ENCODE results near the gene CUX1. TPM values are rescaled to one million over a fixed set of nuclear protein-coding genes. Genes with fewer than 3 reads are reported as not detected.

The CUX1 gene
- total RNA-seq, 1 experiment from 2014 or later: 53.5 TPM

DNA sequence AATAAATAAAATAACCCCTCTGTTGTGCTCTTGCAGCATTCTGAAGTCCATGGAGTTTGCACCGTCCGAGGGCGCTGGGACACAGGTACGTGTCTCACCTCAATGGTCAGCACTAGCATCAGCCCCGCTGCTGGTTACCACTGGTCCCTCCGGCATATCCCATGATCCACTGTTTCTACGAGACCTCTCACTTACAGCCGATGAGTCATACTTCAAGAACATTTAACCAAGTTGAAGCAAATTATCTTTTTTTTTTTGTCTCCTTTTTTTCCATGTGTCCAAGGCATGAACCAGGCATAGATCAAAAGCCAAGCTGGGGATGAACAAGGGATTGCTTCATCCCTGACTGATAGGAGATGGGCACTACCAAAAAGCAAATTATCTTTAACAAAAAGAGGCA lies 376.4 kb downstream of the CUX1 start:
- Histone ChIP-seq H4K91ac (ENCODE audit: insufficient read length, low read depth, low read length) (no peak overlapping the region), H2BK12ac (ENCODE audit: insufficient read length, low read depth, low read length) (no peak overlapping the region), H3K79me1 (ENCODE audit: insufficient read depth, low read depth, low read length, poor library complexity, severe bottlenecking) (no peaks in the 10 kb centered on the region), H2BK120ac (ENCODE audit: low read depth, low read length, poor library complexity, severe bottlenecking) (no peak overlapping the region), H2BK15ac (ENCODE audit: low read depth, low read length) (no peak overlapping the region), H3K79me2 (ENCODE audit: insufficient read depth, low read length) (no peaks in the 10 kb centered on the region), H4K20me1 (ENCODE audit: control insufficient read depth, insufficient read depth, insufficient read length) (no peaks in the 10 kb centered on the region), H3K18ac (ENCODE audit: insufficient read length, low read depth, low read length) (no peak overlapping the region), H2BK20ac (ENCODE audit: low read depth, low read length, poor library complexity, severe bottlenecking) (no peak overlapping the region), H3T11ph (ENCODE audit: low read length) (no peak overlapping the region), H3K9ac (ENCODE audit: extremely low read depth, insufficient read length, low read length) (no peak overlapping the region), H3K27me3 (ENCODE audit: insufficient read depth, low read length) (no peaks in the 10 kb centered on the region), H3K23me2 (ENCODE audit: insufficient read length, low read depth, low read length, poor library complexity, severe bottlenecking) (no peaks in the 10 kb centered on the region), H4K8ac (replicated peaks; ENCODE audit: insufficient read length, low read depth, low read length) (no peak overlapping the region), H2BK5ac (ENCODE audit: insufficient read length, low read length) (no peak overlapping the region), H3K23ac (ENCODE audit: insufficient read length, low read depth, low read length) (no peak overlapping the region), H3K27ac (ENCODE audit: insufficient read length, low read depth, low read length) (no peak overlapping the region), H3K14ac (ENCODE audit: insufficient read depth, low read length) (no peak overlapping the region), H3K56ac (ENCODE audit: insufficient read length, low read depth, low read length) (no peak overlapping the region), H4K5ac (ENCODE audit: insufficient read length, low read depth, low read length) (no peak overlapping the region), H3K4me1 (ENCODE audit: insufficient read depth, low read length) (no peaks in the 10 kb centered on the region; the same call in 1 of the 2 replicates), H2AFZ (ENCODE audit: low read length) (no peak overlapping the region), H3K4ac (ENCODE audit: low read depth, low read length) (no peak overlapping the region), H2AK5ac (ENCODE audit: insufficient read length, low read length) (no peak overlapping the region), H3K9me3 (ENCODE audit: control insufficient read depth, low read depth, low read length) (no peaks in the 10 kb centered on the region), H3K4me2 (ENCODE audit: insufficient read depth, insufficient read length, low read length) (no peak overlapping the region)
- TF ChIP-seq, protein P1, sequence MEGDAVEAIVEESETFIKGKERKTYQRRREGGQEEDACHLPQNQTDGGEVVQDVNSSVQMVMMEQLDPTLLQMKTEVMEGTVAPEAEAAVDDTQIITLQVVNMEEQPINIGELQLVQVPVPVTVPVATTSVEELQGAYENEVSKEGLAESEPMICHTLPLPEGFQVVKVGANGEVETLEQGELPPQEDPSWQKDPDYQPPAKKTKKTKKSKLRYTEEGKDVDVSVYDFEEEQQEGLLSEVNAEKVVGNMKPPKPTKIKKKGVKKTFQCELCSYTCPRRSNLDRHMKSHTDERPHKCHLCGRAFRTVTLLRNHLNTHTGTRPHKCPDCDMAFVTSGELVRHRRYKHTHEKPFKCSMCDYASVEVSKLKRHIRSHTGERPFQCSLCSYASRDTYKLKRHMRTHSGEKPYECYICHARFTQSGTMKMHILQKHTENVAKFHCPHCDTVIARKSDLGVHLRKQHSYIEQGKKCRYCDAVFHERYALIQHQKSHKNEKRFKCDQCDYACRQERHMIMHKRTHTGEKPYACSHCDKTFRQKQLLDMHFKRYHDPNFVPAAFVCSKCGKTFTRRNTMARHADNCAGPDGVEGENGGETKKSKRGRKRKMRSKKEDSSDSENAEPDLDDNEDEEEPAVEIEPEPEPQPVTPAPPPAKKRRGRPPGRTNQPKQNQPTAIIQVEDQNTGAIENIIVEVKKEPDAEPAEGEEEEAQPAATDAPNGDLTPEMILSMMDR (conservative IDR thresholded peaks at IDR 0.05): no peak
- H3K4me3 Mint-ChIP-seq: no peak overlapping the region
- no peaks in the 10 kb centered on the region for H3K27me3 Mint-ChIP-seq (ENCODE audit: low read depth)
- H3K4me1 Mint-ChIP-seq: peaks cover 25% of the 10 kb centered on the region in 2 experiments
- DNase-seq: no peak
- H3K36me3 Mint-ChIP-seq (ENCODE audit: insufficient read depth in 1 of 3, low read depth in 3 of 3): peaks cover 16 to 81% (median 64%) of the 10 kb centered on the region in 3 experiments
- no peak overlapping the region for H3K27ac Mint-ChIP-seq
- no peaks in the 10 kb centered on the region for H3K9me3 Mint-ChIP-seq
- WGBS (ENCODE audit: extremely low coverage, insufficient read length, low lambda C conversion rate): no CpG with 5 or more reads among the region's 8 CpGs

All from H9 (cell line).